Activated CD8-positive, alpha-beta memory T cell treated with anti-CD3 and anti-CD28 coated beads for 36 hours (primary cell): ENCODE data around the gene FAM171A1. TPM values are rescaled to one million over a fixed set of nuclear protein-coding genes. Genes with fewer than 3 reads are reported as not detected.
"Not testable (repeated sequence)": the region's sequence is repeated elsewhere in the genome, so short reads cannot be mapped to it uniquely, and the experiment has no call there.

Experiments
- CTCF ChIA-PET: fragments of 350-600 bp; sonication (Branson Sonifier 250); formaldehyde crosslinking; loops from one replicate; lab custom pipeline; 2021; ENCODE audit warnings: antibody characterized with exemption; lab: Charles Lee
- POLR2A ChIA-PET: fragments of 350-600 bp; sonication (Branson Sonifier 250); formaldehyde crosslinking; loops from one replicate; lab custom pipeline; 2021; ENCODE audit warnings: antibody characterized with exemption; lab: Charles Lee
- total RNA-seq, 2 experiments: library from RNA; stranded (reverse); gene quantifications; one replicate each; pipeline ENCODE4 v1.2.3, GENCODE V29; 2021

Gene FAM171A1
- total RNA-seq, 2 experiments from 2014 or later = 4.3 TPM

DNA sequence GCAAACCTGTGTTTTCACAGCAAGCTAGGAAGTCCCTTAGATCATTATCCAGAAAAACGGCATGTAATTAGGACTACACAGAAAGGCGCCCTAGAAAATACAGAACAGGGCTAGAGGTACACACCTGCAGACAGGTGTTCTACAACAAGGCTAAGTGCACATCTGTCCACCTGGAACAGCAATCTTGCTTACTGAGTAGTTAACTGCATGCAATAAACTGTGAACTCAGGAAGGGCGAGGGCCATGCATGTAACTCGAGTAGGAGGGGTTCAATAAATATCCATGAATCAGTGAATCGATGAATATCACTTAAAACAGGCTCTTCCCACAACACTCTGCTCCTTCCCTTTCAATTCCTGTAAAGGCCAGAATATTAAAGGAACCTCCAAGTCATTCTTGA lies 22.0 kb downstream of the FAM171A1 start:
- CTCF ChIA-PET = interaction anchor here (0.6 kb wide), 1 partner anchor 257 kb away, joined by 3 read pairs; no protein-coding TSS in a partner anchor
- POLR2A ChIA-PET = no interaction called here

DNA sequence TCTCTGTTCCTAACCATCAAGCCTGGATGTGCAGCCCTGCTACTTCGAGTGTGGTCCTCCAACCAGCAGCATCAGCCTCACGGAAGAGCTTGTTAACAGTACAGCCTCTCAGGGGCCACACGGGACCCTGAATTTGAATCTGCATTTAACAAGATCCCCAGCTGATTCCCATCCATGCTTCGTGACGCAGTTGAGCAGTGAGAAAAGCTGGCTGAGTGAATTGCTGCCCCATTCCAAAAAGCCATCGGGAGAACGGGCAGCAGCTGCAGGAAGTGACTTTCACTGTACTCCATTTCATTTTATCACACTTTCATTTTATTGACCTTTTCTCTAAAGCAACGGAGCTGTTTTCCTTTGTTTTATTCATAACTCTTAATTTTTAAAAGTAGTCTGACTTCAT lies 22.5 kb downstream of the FAM171A1 start:
- ChIA-PET POLR2A (no interaction called here), CTCF (no interaction called here)

DNA sequence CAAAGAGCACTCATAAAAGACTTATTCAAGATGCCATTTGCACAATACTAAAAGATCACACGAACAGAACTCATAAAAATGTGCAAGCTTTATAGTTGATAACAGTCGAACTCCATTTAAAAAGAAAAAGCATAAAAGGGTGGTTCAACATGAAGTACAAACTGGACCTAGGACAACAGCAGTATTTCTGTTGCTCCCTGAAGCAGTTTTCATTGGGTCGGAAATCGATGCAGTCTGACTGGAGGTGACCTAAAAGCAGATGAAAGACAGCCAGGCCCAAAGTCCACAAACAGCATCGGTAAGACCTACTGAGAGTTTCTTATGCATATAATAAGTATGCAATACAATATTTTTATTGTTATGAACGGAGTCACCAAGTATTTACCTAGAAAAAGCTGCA lies 23.9 kb downstream of the FAM171A1 start:
- CTCF ChIA-PET = no interaction called here
- POLR2A ChIA-PET = no interaction called here

DNA sequence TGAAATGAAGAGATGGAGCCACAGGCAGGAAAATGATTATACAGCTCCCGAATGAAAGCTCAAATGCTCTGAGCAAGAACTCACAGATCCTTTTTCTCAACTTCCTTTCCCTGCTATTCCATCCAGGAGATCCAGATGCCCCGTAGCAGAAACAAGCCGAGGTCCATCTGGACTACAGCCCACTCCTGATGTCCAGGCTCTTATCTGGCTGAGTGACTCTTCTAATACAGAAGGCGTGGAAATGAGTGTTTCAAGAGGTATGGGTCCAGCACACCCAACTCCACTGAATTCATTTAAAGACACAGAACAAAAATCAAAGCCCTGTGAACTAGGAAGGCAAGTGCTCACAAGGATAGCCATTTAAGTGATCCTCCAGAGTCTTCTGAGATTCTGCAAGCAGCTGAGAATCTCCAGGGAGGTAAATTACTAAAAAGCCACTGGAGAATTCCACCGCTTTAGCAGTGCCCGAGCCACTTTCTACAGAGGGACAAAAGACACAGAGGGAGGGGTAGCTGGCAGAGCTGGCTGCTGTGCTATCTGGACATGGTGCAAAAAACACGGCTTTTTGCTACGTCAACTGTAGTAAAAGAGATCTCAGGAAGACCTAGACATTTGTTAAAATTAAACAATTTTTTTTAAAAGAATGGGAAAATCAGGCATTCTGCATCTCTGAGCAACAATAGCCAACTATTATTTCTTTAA lies 24.5 kb downstream of the FAM171A1 start:
- CTCF ChIA-PET = no interaction called here
- POLR2A ChIA-PET = no interaction called here

DNA sequence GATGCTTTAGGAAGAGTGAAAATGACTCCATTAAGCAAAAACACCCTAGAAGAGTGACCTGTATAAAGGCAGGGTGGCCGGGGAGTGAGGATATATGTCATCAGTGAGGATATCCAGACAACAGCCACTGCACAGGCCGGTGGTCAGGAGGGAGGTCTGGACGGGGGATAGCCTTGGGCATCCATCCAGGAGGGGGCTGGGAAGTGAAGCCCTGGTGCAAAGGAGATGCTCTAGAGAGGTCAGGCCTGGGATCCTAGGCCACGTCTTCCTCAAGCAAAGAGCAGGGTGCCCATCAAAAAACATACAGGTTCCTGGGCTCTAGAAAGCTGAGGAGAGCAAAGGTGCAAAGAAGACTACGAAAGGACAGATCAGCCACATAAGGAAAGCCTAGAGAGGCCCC lies 25.6 kb downstream of the FAM171A1 start:
- ChIA-PET CTCF (no interaction called here), POLR2A (no interaction called here)

DNA sequence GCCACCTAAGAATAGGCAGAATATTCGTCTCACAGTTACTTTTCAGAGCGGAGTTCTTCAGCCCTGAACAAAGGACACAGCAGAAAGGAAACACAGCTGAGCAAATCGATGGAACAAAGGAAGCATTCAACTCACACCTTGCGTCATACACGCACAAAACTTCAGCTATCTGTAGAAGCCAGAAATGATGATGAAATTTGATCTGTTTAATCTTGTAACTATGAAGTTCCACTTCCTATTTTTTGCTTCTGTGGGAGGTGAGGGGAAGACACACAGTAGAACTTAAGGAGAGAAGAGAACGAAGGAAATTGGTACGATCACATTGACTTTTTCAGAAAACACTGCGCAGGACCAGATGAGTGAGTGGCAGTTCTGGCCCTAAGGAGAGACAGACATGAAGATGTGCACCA lies 26.2 kb downstream of the FAM171A1 start:
- POLR2A ChIA-PET = no interaction called here
- CTCF ChIA-PET = no interaction called here

DNA sequence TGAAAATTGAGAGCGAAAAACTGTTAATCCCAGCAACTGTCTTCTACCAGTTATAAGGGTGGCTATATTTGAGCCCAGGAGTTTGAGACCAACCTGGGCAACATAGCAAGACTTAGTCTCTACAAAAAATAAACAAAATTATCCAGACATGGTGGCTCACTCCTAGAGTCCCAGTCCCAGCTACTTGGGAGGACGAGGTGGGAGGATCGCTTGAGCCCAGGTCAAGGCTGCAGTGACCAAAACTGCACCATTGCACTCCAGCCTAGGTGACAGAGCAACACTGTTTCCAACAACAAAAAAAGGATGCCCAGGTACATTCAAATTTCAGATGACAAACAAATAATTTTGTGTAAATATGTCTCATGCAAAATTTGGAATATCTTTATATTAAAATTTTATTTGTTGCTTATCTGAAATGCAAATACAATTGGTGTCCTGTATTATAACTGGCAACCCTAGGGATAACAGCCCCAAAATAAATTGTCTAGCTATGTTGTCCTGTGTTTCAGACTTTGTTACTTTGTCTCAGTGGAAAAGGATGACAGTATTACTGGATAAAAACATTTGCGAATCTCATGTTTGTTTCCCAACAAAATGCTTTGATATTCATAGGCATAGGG lies 26.7 kb downstream of the FAM171A1 start:
- CTCF ChIA-PET = no interaction called here
- POLR2A ChIA-PET = no interaction called here

DNA sequence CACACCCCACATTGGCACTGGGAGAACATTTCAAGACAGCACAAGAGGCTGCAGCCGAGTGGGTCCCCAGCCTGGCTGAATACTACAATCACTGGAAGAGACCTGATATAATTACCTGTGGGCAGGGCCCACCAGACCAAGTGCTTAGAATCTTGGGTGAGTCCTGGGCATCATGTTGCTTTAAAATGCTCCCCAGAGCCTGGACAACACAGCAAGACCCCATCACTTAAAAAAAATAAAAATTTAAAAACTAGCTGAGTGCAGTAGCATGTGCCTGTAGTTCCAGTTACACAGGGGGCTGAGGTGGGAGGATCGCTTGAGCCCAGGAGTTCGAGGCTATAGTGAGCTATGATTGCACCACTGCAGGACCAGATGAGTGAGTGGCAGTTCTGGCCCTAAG lies 28.1 kb downstream of the FAM171A1 start:
- CTCF ChIA-PET = no interaction called here
- POLR2A ChIA-PET = no interaction called here

DNA sequence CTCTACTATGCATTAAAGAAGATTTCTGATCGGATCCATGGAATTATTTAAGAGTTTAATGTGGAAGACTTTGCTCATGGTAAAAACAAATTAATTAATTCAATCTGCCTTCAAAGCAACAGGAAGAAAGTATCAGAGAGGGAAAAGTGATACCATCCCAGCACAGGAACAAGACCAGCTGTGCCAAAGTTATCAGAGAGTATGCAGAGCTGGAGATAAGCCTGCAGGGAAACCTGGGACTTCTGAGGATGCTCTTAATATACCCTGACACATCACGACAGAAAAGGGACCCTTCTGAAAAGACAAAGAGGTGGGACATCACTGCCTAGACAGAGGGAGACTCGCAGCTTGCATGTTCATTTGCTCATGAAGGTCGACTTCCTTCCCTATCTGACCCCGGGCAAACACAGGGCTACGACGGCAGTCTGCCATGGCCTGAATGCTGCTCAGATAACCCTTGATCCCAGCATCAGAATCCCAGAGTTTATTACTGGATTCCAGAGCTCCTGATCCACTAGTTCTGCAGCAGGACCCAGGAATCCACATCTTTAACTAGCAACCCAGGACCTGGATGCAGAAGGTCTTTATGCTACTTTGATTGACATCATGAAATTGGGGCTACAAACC lies 29.5 kb downstream of the FAM171A1 start:
- CTCF ChIA-PET = no interaction called here
- POLR2A ChIA-PET = no interaction called here

DNA sequence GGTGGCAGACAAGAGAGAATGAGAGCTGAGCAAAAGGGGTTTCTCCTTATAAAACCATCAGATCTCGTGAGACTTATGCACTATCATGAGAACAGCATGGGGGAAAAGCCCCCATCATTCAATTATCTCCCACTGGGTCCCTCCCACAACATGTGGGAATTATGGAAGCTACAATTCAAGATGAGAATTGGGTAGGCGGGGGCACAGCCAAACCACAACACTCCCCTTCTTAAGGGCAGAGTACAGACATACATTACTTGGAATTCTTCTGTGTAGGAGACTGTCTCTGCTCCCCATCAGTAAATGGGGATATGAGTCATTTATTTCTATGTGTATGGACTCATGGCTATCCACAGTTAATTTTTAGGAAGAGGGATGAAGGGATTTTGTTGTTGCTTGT lies 31.2 kb downstream of the FAM171A1 start:
- ChIA-PET POLR2A (no interaction called here), CTCF (no interaction called here)

DNA sequence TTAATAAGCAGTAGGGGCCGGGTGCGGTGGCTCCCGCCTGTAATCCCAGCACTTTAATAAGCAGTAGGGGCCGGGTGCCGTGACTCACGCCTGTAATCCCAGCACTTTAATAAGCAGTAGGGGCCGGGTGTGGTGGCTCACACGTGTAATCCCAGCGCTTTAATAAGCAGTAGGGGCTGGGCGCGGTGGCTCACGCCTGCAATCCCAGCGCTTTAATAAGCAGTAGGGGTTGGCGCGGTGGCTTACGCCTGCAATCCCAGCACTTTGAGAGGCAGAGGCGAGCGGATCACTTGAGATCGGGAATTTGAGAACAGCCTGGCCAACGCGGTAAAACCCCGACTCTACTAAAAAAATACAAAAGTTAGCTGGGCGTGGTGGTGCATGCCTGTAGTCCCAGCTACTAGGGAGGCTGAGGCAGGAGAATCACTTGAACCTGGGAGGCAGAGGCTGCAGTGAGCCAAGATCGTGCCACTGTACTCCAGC lies 33.6 kb downstream of the FAM171A1 start:
- POLR2A ChIA-PET, CTCF ChIA-PET: not testable (repeated sequence)

DNA sequence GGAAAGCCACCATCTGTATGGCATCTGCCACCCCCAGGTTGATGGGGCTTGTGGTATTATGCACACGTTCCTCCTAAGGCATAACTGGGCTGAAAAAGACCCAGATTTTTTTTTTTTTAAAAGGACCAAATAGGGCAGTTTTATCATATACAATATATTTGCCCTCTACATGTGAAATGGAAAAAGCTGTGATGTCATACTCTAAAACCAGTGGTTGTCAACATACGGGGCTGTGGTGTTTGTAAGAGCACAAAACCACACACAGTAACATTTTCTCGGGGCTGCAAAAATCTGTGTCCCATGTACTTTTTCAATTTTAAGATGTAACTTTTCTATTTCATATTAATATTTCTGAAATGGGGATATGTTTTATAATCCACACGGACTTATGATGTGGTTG lies 34.9 kb downstream of the FAM171A1 start:
- ChIA-PET CTCF (no interaction called here), POLR2A (no interaction called here)

DNA sequence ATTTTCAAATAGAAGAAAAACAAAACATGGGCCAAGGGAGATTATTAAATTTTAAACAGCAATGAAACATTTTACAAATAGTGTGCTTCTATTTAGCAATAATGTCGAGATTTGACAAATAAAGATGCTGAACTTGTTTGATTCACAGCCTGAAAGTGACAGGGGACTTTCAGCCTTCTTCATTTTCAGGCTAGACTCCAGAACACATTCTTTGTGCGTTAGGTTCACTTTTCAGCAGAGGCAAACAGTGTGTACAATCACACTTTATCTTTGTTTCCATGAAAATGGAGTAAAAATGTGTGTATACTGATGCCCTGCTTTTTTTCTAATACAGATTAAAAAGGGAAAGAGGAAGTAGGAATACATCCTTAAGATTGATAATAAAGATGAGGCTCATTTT lies 35.6 kb downstream of the FAM171A1 start:
- ChIA-PET POLR2A (no interaction called here), CTCF (no interaction called here)

DNA sequence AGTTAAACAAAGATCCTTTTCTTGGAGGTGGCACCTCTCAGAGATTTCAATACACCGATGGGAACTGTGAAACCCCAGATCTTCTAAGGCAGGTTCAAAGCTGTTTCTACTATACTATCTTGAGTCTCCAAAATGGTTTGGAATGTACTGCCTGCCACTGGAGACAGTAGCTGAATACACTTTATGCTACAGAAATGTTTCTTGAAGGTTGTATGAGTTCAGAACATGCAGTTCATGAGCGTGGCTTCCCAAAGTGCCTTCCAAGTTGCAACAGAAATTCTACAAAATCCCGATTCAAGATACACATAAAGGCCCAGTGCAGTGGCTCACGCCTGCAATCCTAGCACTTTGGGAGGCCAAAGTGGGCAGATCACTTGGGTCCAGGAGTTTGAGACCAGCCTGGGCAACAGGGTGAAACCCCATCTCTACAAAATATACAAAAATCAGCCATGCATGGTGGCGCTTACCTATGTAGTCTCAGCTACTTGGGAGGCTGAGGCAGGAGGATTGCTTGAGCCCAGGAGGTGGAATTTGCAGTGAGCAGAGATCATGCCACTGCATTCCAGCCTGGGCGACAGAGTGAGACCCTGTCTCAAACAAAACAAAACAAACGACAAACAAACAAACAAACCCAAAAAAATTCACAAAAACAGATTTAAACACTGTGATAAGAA lies 36.3 kb downstream of the FAM171A1 start:
- ChIA-PET POLR2A (no interaction called here), CTCF (no interaction called here)

DNA sequence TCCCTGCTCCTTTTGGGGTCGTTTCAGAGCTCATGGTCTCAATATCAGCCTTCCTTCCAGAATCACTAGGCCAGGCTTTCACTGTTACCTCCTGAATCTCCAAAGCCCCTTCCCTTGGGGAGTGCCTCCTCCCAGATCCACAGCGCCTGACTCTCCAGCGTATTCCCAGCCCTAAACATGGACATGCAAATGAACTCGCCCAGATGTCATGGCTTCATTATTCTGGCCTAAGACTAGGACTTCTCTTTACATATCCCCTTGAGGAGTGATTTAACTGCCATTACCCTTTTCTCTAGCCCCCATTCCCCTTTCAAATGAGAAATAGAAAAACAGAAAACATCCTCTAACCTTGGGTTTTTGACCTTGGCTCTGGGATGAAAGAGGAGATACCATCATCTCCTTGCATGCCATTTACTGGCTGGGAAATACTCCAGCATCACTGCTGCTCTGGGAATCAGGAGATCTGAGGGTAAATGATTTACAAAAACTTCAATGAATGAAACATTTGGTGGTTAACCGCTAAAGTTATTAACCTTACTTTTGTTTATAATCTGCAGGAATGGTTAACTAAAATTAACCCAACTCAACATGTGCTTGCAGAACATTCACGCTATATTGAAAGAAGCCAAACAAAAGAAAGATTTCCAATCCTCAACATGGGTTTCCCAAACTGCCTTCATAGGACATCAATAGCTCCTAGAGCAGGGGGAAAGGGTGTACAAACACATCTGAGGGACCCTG lies 37.0 kb downstream of the FAM171A1 start:
- ChIA-PET CTCF (interaction anchor here (0.6 kb wide), 1 partner anchor 99 kb away, joined by 3 read pairs; no protein-coding TSS in a partner anchor), POLR2A (no interaction called here)

DNA sequence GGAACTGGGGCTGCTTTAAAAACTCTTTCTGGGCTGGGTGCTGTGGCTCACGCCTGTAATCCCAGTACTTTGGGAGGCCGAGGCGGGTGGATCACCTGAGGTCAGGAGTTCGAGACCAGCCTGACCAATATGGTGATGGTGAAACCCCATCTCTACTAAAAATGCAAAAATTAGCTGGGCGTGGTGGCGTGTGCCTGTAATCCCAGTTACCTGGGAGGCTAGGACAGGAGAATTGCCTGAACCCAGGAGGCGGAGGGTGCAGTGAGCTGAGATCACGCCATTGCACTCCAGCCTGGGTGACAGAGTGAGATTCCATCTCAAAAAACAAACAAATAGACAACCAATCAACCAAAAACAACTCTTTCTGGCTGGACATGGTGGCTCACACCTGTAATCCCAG lies 37.9 kb downstream of the FAM171A1 start:
- CTCF ChIA-PET = interaction anchor here (0.6 kb wide), 1 partner anchor 98 kb away, joined by 3 read pairs; no protein-coding TSS in a partner anchor

DNA sequence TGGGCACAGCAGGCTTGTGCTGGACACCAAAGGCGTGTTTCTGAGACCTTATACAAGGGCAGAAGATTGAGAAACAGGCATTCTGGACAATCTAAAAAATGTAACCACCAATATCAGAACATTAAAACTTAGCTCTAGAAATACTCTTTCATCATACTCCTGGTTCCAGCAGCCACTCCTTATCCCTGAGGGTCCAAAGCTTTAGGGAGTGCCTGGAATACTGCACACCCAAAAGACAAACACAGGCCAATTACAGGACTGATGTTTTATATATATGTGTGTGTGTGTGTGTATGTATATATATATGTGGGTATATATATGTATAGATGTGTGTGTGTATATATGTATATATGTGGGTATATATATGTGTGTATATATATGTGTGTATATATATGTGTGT lies 39.6 kb downstream of the FAM171A1 start:
- POLR2A ChIA-PET = no interaction called here

More for the DNA sequence above, 37.9 kb downstream of the FAM171A1 start:
- POLR2A ChIA-PET = not testable (repeated sequence)

DNA sequence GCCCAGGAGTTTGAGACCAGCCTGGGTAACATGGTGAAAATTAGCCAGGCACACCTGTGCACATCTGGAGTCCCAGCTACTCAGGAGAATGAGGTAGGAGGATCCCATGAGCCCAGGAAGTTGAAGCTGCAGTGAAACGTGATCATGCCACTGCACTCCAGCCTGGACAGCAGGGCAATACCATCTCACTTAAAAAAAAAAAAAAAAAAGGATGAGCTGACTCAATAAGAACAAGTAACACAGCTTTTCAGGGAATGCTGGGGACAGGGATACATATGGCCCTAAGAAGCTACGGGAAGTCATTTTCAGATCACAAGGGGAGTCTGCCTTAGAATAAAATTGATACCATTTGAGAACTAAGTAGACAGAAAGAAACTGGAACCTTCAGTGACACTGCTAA lies 41.7 kb downstream of the FAM171A1 start:
- ChIA-PET POLR2A (interaction anchor here (0.6 kb wide), 1 partner anchor 376 kb away, joined by 3 read pairs; no protein-coding TSS in a partner anchor), CTCF (no interaction called here)

More for the DNA sequence above, 39.6 kb downstream of the FAM171A1 start:
- CTCF ChIA-PET = no interaction called here

DNA sequence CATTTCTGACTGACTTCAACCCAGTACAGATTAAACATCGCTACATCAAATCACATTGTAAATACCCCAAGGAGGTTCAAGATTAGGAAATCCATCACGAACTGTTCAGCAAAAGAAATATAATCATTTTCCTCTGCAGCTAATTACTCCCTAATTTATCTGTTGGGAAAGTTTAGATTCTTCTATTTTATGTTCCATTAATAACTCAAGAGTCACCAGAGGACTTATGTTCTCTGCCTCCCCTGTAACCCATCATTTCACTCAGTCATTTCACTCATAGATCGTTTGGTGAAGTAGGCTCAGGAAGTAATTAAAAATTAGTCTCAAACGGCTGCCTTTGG lies 45.2 kb downstream of the FAM171A1 start:
- ChIA-PET CTCF (interaction anchor here (1.3 kb wide), 1 partner anchor 73 kb away, joined by 3 read pairs; no protein-coding TSS in a partner anchor), POLR2A (no interaction called here)
